Adrenal gland (tissue), 5 donors: ENCODE data around the gene PDE8A.

Experiments used
- POLR2A ChIP-seq, 2 donors: fragments of 450-650 bp; IDR thresholded peaks; one replicate each; pipeline ENCODE4 v1.6.1; 2017; ENCODE audit warnings: antibody characterized with exemption in 2 of 2, mild to moderate bottlenecking in 2 of 2, moderate library complexity in 1 of 2
- TF ChIP-seq, protein P1 (sequence below), 6 experiments: fragments of 450-650 bp in 4 of 6; fragments of 200-600 bp in 2 of 6; sonication (generic) in 1 of 6; IDR thresholded peaks; 1 replicate in 5 of 6; 2 replicates in 1 of 6; pipeline versions ENCODE4 v1.5.1 to v1.8.0; 2016 to 2021; ENCODE audit warnings: antibody characterized with exemption in 6 of 6, mild to moderate bottlenecking in 2 of 6, moderate library complexity in 1 of 6
- donor health status: DM: no; HTN: no; CAD: no.

GRCh38 chr15:85003593-85004312 lies 22.1 kb downstream of the PDE8A start:
- TF ChIP-seq POLR2A (IDR thresholded peaks at IDR 0.05), result no peak
- TF ChIP-seq, protein P1, sequence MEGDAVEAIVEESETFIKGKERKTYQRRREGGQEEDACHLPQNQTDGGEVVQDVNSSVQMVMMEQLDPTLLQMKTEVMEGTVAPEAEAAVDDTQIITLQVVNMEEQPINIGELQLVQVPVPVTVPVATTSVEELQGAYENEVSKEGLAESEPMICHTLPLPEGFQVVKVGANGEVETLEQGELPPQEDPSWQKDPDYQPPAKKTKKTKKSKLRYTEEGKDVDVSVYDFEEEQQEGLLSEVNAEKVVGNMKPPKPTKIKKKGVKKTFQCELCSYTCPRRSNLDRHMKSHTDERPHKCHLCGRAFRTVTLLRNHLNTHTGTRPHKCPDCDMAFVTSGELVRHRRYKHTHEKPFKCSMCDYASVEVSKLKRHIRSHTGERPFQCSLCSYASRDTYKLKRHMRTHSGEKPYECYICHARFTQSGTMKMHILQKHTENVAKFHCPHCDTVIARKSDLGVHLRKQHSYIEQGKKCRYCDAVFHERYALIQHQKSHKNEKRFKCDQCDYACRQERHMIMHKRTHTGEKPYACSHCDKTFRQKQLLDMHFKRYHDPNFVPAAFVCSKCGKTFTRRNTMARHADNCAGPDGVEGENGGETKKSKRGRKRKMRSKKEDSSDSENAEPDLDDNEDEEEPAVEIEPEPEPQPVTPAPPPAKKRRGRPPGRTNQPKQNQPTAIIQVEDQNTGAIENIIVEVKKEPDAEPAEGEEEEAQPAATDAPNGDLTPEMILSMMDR (IDR thresholded peaks at IDR 0.05), result no peak
